SK-N-SH treated with all-trans-retinoic acid at 6 μM for 48 hours (cell line): ENCODE results near the gene PDGFA.

ENCODE experiments used
- CREB5 ChIP-seq: fragments of 250-450 bp; sonication (Bioruptor Pico); IDR thresholded peaks from 2 replicates; pipeline ENCODE4 v1.5.1; 2020; ENCODE audit warnings: low read depth, mild to moderate bottlenecking, moderate library complexity
- CSDC2 ChIP-seq: fragments of 250-450 bp; sonication (Bioruptor Pico); IDR thresholded peaks from 2 replicates; pipeline ENCODE4 v1.5.0; 2020; ENCODE audit warnings: mild to moderate bottlenecking, moderate library complexity
- ESRRG ChIP-seq: fragments of 250-450 bp; sonication (Bioruptor Pico); IDR thresholded peaks from 2 replicates; pipeline ENCODE4 v1.6.1; 2021; ENCODE audit warnings: mild to moderate bottlenecking
- OSR1 ChIP-seq: fragments of 250-450 bp; sonication (Bioruptor Pico); IDR thresholded peaks from 2 replicates; pipeline ENCODE4 v1.8.0; 2022; ENCODE audit warnings: moderate library complexity, mild to moderate bottlenecking, inconsistent platforms
- PATZ1 ChIP-seq: fragments of 250-450 bp; sonication (Bioruptor Pico); IDR thresholded peaks from 2 replicates; pipeline ENCODE4 v1.8.0; 2020; ENCODE audit warnings: mild to moderate bottlenecking, moderate library complexity, borderline replicate concordance
- POU6F1 ChIP-seq: fragments of 250-450 bp; sonication (Bioruptor Pico); IDR thresholded peaks from 2 replicates; pipeline ENCODE4 v1.8.0; 2021; ENCODE audit warnings: low read depth, mild to moderate bottlenecking, moderate library complexity, borderline replicate concordance
- ZNF565 ChIP-seq: fragments of 450-650 bp; formaldehyde crosslinking; conservative IDR thresholded peaks from 2 replicates; pipeline ENCODE4 v1.5.0; 2020; ENCODE audit warnings: low read depth, mild to moderate bottlenecking, moderate library complexity
- ZNF70 ChIP-seq: fragments of 450-650 bp; formaldehyde crosslinking; IDR thresholded peaks from 2 replicates; pipeline ENCODE4 v1.5.0; 2020; ENCODE audit warnings: mild to moderate bottlenecking, moderate library complexity
- ZNF8 ChIP-seq: fragments of 450-650 bp; formaldehyde crosslinking; IDR thresholded peaks from 2 replicates; pipeline ENCODE4 v1.5.0; 2020; ENCODE audit warnings: mild to moderate bottlenecking, moderate library complexity

DNA sequence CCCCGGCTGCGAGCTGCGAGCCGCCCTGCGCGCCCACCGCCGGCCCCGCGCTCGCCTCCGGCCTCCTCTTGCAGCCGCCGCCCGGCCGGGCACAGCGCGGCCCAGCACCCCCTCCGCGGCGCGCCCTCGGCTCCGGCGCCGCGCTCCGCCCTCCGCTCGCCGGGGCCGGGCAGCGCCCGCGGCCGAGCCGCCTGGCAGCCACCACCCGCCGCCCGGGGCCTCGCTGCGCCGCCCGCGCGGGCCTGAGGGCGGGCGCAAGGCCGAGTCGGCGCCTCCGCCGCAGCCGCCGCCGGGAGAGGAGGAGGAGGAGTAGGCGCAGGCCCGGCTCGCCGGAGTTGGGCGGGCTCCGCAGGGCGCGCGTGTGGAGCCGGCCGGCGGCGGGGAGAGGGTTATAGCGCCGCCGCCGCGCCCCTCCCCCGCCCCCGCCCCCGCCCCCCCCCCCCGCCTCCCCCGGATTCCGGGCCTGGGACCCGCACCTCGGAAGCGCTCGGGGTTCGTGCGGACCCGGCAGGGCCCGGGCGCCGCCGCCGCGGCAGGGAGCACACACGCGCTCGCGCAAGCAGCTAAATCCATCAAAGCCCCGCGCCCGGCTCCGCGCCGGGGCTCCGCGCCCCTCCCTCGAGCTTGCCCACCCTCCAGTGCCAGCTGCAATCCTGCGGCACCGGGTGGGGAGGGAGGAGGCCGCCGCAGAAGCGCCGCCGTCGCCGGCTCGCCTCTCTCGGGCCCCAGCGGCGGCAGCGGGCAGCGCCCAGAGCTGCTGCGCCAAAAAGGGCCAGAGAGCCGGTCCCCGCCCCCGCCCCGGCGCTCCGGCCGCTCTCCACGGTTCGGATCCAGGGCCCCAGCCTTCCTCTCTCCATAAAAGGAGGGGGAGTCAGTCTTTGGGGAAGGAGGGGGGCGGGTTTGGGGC, at the start of gene PDGFA:
- TF ChIP-seq OSR1 (CRISPR knock-in tag), result no peak
- no peak for TF ChIP-seq CSDC2
- no peak for TF ChIP-seq CREB5 (CRISPR knock-in tag)
- TF ChIP-seq ZNF565 (CRISPR knock-in tag), result no peak
- TF ChIP-seq ZNF8 (CRISPR knock-in tag), result no peak
- no peak for TF ChIP-seq ZNF70 (CRISPR knock-in tag)
- TF ChIP-seq PATZ1 (CRISPR knock-in tag), result no peak
- TF ChIP-seq ESRRG (CRISPR knock-in tag), result no peak
- no peak for TF ChIP-seq POU6F1
